Measurements from ENCODE around the gene ITGA3.

The ITGA3 gene

GRCh38 chr17:50110591-50111349 is 54.9 kb downstream of the ITGA3 start:
- DNase-seq (ENCODE audit: low spot score): no peak

GRCh38 chr17:50111673-50112655 is 56.1 kb downstream of the ITGA3 start:
- DNase-seq (ENCODE audit: low spot score): no peak

- DNase-seq (ENCODE audit: low spot score): no peak
Measured at GRCh38 chr17:50112694-50113093, 56.8 kb downstream of the ITGA3 start.

GRCh38 chr17:50113624-50114320 is 57.9 kb downstream of the ITGA3 start:
- no peak for DNase-seq (ENCODE audit: low spot score)

GRCh38 chr17:50114401-50114800 is 58.5 kb downstream of the ITGA3 start:
- DNase-seq (ENCODE audit: low spot score): no peak

GRCh38 chr17:50114849-50115357 is 59.0 kb downstream of the ITGA3 start:
- peak; percentile 63 for DNase-seq (ENCODE audit: low spot score)

GRCh38 chr17:50115756-50116155 is 59.8 kb downstream of the ITGA3 start:
- DNase-seq (ENCODE audit: low spot score): no peak

- DNase-seq (ENCODE audit: low spot score): peak; percentile 48
Measured at GRCh38 chr17:50117202-50118051, 61.5 kb downstream of the ITGA3 start.

- DNase-seq (ENCODE audit: low spot score): no peak
Measured at GRCh38 chr17:50118076-50118827, 62.3 kb downstream of the ITGA3 start.

- DNase-seq (ENCODE audit: low spot score): no peak
Measured at GRCh38 chr17:50118828-50119218, 62.9 kb downstream of the ITGA3 start.

GRCh38 chr17:50120475-50121253 is 64.8 kb downstream of the ITGA3 start:
- no peak for DNase-seq (ENCODE audit: low spot score)

- DNase-seq (ENCODE audit: low spot score): no peak
Measured at GRCh38 chr17:50122945-50123344, 67.0 kb downstream of the ITGA3 start.

GRCh38 chr17:50123649-50124349 is 67.9 kb downstream of the ITGA3 start:
- DNase-seq (ENCODE audit: low spot score): no peak

- DNase-seq (ENCODE audit: low spot score): no peak
Measured at GRCh38 chr17:50125420-50125997, 69.6 kb downstream of the ITGA3 start.

GRCh38 chr17:50127697-50128361 is 71.9 kb downstream of the ITGA3 start:
- no peak for DNase-seq (ENCODE audit: low spot score)

GRCh38 chr17:50128441-50129352 is 72.8 kb downstream of the ITGA3 start:
- no peak for DNase-seq (ENCODE audit: low spot score)

GRCh38 chr17:50129353-50129727 is 73.4 kb downstream of the ITGA3 start:
- DNase-seq (ENCODE audit: low spot score): no peak

All from SW480 (cell line).